Prostate gland (tissue), 2 donors: ENCODE results near the gene RNASEH2B. TPM values are rescaled to one million over a fixed set of nuclear protein-coding genes. Genes with fewer than 3 reads are reported as not detected.

Source experiments
- DNase-seq: peaks from one replicate; pipeline ENCODE4 v3.0.0-alpha.2; 2019; ENCODE audit warnings: low spot score
- H3K27ac ChIP-seq, 2 donors: fragments of 200-600 bp; sonication (generic); 2 replicates each; pipeline ENCODE4 v1.5.1; 2017 to 2019
- H3K27me3 ChIP-seq: fragments of 200-600 bp; sonication (generic); replicated peaks from 2 replicates; pipeline ENCODE4 v1.5.1; 2019; ENCODE audit not compliant: insufficient read depth
- H3K36me3 ChIP-seq, 2 donors: fragments of 200-600 bp; sonication (generic); 1 replicate in 1 of 2; 2 replicates in 1 of 2; pipeline versions ENCODE4 v1.5.1 to v1.8.1; 2017 to 2019
- H3K4me1 ChIP-seq: fragments of 200-600 bp; sonication (generic); replicated peaks from 2 replicates; pipeline ENCODE4 v1.5.1; 2019
- H3K4me3 ChIP-seq, 2 donors: fragments of 200-600 bp; sonication (generic); 2 replicates each; pipeline ENCODE4 v1.5.1; 2017 to 2019
- H3K9me3 ChIP-seq: fragments of 200-600 bp; sonication (generic); 2 replicates; pipeline ENCODE4 v1.5.1; 2017
- POLR2A ChIP-seq: fragments of 450-650 bp; IDR thresholded peaks from one replicate; pipeline ENCODE4 v1.6.1; 2016; ENCODE audit warnings: antibody characterized with exemption, mild to moderate bottlenecking
- POLR2AphosphoS5 ChIP-seq: sonication (generic); formaldehyde crosslinking; IDR thresholded peaks from one replicate; pipeline ENCODE4 v1.6.1; 2017; ENCODE audit warnings: antibody characterized with exemption
- WGBS: methylation state at CpG from one replicate; pipeline ENCODE4 v1.1.5; 2018; 5-methylcytosine and 5-hydroxymethylcytosine counted together
- intact Hi-C: fragments of 100-400 bp; cut with DNase I; formaldehyde crosslinking; loops from one replicate; pipeline ENCODE4 v1.14.2; 2022
- total RNA-seq, 2 donors: library from RNA; depleted of rRNA; stranded (reverse); fragments of >200 nt; gene quantifications; one replicate each; pipeline ENCODE4 v1.1.0, GENCODE V29; 2016
- TF ChIP-seq, protein P1 (sequence below), 4 experiments: fragments of 200-600 bp in 2 of 4; fragments of 450-650 bp in 2 of 4; sonication (generic) in 2 of 4; IDR thresholded peaks; 1 replicate in 3 of 4; 2 replicates in 1 of 4; pipeline ENCODE4 v1.5.1; 2016 to 2019; ENCODE audit warnings: antibody characterized with exemption in 4 of 4, mild to moderate bottlenecking in 2 of 4, moderate library complexity in 2 of 4

RNASEH2B gene
- total RNA-seq, 2 donors from 2014 or later: 34.1 to 54.9 TPM

DNA sequence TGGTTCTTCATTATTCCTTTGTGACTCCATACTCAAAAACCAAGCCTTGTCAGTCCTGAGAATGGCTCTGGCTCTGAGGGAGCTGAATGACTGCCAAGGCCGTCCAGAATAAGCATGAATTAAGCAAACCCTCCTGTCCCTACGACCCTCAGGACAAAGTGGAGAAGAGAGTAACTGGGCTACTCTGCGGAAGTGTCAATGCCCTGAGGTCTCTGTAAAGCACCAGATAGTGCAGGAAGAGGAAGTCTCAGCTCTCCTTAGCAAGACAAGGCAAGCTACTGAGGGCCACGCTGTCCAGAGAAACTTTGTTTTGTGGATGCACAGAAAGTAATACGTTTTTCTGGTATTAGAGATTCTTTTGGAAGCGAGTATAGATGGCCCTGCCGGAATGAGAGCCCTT, 94.1 kb downstream of the RNASEH2B start:
- no peak for DNase-seq
- 89% methylated on average over 7 of the region's 7 CpGs for WGBS

DNA sequence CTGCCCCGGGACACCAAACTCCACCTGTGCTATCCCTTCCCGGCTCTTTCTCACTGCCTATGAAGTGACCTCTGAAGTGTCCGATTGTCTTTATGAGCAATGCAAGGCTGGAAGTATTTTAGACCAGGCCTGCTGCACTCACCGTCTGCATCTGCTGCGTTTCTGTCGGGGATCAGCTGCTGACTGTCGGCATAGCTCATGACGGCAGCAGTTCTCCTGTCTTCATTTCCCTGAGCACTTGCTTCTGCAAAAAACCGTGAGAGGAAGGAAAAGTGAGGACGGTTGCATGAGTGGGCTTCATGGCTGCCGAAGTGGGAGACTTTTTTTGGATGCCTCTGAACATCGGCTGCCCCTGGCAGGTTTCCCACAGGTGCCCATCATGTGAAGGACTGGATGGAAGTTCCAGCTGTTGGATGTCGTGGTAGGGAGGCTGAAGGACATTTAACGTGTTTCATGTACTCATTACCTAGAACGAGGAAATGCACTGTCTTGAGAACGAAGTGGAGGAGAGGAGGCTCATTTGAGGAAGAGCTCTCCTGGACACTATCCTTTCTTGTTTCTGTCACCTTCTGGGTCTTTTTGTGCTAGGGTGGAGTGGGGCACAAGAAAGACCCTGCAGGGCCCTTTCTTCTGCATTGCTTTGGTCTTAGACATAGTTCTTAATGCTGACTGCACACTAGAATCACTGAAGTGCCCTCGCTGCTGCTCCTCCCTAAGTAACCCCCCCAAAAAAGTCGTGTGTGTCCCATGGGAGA, 94.7 kb downstream of the RNASEH2B start:
- 87% methylated on average over 18 of the region's 18 CpGs for WGBS
- Histone ChIP-seq H3K4me3 (no peak overlapping the region), H3K27me3 (no peaks in the 10 kb centered on the region), H3K9me3 (no peaks in the 10 kb centered on the region), H3K27ac (no peak overlapping the region), H3K4me1 (peaks cover 2% of the 10 kb centered on the region), H3K36me3 (no peaks in the 10 kb centered on the region)
- no peak for DNase-seq
- TF ChIP-seq, protein P1, sequence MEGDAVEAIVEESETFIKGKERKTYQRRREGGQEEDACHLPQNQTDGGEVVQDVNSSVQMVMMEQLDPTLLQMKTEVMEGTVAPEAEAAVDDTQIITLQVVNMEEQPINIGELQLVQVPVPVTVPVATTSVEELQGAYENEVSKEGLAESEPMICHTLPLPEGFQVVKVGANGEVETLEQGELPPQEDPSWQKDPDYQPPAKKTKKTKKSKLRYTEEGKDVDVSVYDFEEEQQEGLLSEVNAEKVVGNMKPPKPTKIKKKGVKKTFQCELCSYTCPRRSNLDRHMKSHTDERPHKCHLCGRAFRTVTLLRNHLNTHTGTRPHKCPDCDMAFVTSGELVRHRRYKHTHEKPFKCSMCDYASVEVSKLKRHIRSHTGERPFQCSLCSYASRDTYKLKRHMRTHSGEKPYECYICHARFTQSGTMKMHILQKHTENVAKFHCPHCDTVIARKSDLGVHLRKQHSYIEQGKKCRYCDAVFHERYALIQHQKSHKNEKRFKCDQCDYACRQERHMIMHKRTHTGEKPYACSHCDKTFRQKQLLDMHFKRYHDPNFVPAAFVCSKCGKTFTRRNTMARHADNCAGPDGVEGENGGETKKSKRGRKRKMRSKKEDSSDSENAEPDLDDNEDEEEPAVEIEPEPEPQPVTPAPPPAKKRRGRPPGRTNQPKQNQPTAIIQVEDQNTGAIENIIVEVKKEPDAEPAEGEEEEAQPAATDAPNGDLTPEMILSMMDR (IDR thresholded peaks at IDR 0.05): no peak
- no peak for TF ChIP-seq POLR2AphosphoS5
- TF ChIP-seq POLR2A: no peak
- intact Hi-C loops: no loop called here

More for the DNA sequence above, 94.1 kb downstream of the RNASEH2B start:
- no peaks in the 10 kb centered on the region for H3K9me3 ChIP-seq
- no peaks in the 10 kb centered on the region for H3K36me3 ChIP-seq
- peaks cover 2% of the 10 kb centered on the region for H3K4me1 ChIP-seq
- H3K4me3 ChIP-seq: no peak overlapping the region
- intact Hi-C loops: no loop called here
- TF ChIP-seq, protein P1 (IDR thresholded peaks at IDR 0.05): no peak
- no peak for TF ChIP-seq POLR2AphosphoS5
- TF ChIP-seq POLR2A: no peak
- H3K27me3 ChIP-seq: no peaks in the 10 kb centered on the region
- H3K27ac ChIP-seq: no peak overlapping the region

DNA sequence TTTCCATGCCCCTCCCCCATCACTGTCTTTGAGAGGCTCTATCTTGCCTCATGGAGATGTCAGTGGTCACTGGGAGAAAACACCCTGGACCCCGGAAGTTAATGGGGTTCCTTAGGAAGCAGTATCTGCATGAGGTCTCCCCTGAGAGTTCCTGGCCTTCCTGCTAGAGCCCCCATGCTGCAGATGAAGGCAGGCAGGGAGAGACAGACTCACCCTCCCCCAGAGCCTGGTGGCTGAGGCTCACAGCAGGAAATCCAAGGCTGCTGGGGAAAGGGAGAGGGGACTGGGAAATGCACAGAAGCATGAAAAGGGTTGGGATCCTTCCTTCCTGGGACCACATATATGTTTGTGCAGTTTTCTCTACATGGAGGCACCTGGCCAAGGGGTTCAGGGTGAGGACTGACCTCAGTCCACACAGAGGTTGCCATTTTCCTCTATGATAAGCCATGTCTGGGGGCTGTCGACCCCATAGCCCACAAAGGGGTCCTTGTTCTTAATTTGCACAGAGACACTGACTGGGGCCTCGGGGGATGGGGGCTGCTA, 95.4 kb downstream of the RNASEH2B start:
- no peaks in the 10 kb centered on the region for H3K27me3 ChIP-seq
- no peaks in the 10 kb centered on the region for H3K9me3 ChIP-seq
- no peak overlapping the region for H3K27ac ChIP-seq
- peaks cover 2% of the 10 kb centered on the region for H3K4me1 ChIP-seq
- TF ChIP-seq, protein P1 (IDR thresholded peaks at IDR 0.05): no peak
- TF ChIP-seq POLR2A (no peak), POLR2AphosphoS5 (no peak)
- 72% methylated on average over 3 of the region's 3 CpGs for WGBS
- intact Hi-C loops: no loop called here
- DNase-seq: no peak
- H3K36me3 ChIP-seq: no peaks in the 10 kb centered on the region
- H3K4me3 ChIP-seq: no peak overlapping the region

DNA sequence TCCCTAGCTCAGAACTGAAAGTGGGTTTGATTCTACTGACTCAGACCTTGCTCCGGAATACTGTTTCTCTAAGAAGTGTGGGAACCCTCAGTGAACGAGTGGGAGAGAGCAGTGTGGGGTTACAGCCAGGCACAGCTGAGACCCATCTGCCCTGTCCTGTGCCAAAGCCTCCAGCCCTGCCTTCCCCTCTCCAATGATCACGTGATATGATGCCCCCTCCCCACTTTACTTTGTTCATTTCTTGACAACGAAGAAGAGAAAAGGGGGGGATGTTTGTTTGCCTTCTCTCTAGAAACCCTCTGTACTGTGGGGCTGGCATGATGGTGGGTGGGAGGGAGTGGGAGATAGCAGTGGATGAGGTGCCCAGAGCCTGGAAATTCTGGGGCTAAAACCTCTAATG, 96.0 kb downstream of the RNASEH2B start:
- 64% methylated on average over 4 of the region's 4 CpGs for WGBS
- Histone ChIP-seq H3K9me3 (no peaks in the 10 kb centered on the region), H3K4me3 (no peak overlapping the region), H3K4me1 (peaks cover 2% of the 10 kb centered on the region), H3K36me3 (no peaks in the 10 kb centered on the region), H3K27me3 (no peaks in the 10 kb centered on the region), H3K27ac (no peak overlapping the region)
- no peak for DNase-seq
- TF ChIP-seq, protein P1 (IDR thresholded peaks at IDR 0.05): no peak
- TF ChIP-seq POLR2AphosphoS5 (no peak), POLR2A (no peak)
- intact Hi-C loops: no loop called here

Other genes starting within 250 kb of the RNASEH2B start
- gene DLEU7, start 66.1 kb upstream of the RNASEH2B start, total RNA-seq: under 1 TPM; 0.09 to 0.45 TPM
- gene C13orf42, start 201.5 kb downstream of the RNASEH2B start, total RNA-seq: under 1 TPM in 1 of 2 donors, not detected in 1; 0.57 TPM